NCI-H2227 treated with DMSO at 0.1 percent for 48 hours (cell line): ENCODE measurements around the gene SNCAIP.

Experiments
- DNase-seq: peaks from one replicate; lab custom pipeline; 2025; lab: John Stamatoyannopoulos, UW

Gene SNCAIP

GRCh38 chr5:122426301-122426700 is 114.3 kb downstream of the SNCAIP start:
- no peak for DNase-seq

GRCh38 chr5:122427621-122428020 is 115.6 kb downstream of the SNCAIP start:
- DNase-seq, result no peak

- DNase-seq, result peak; percentile 37
These were observed 117.7 kb downstream of the SNCAIP start for GRCh38 chr5:122429545-122430318.

- DNase-seq, result no peak
These were observed 118.2 kb downstream of the SNCAIP start for GRCh38 chr5:122430319-122430586.

GRCh38 chr5:122431298-122431697 is 119.3 kb downstream of the SNCAIP start:
- DNase-seq, result no peak

- DNase-seq, result peak; percentile 63
These were observed 122.4 kb downstream of the SNCAIP start for GRCh38 chr5:122434205-122434970.

- DNase-seq, result no peak
These were observed 123.2 kb downstream of the SNCAIP start for GRCh38 chr5:122435234-122435633.

- DNase-seq, result no peak
These were observed 123.7 kb downstream of the SNCAIP start for GRCh38 chr5:122435761-122436160.

- no peak for DNase-seq
These were observed 124.6 kb downstream of the SNCAIP start for GRCh38 chr5:122436615-122437014.

- no peak for DNase-seq
These were observed 127.6 kb downstream of the SNCAIP start for GRCh38 chr5:122439645-122440044.

GRCh38 chr5:122442938-122443337 is 130.9 kb downstream of the SNCAIP start:
- DNase-seq, result peak; percentile 7

GRCh38 chr5:122444411-122444810 is 132.4 kb downstream of the SNCAIP start:
- DNase-seq, result no peak

- DNase-seq, result no peak
These were observed 133.0 kb downstream of the SNCAIP start for GRCh38 chr5:122445070-122445469.

GRCh38 chr5:122447072-122447471 is 135.0 kb downstream of the SNCAIP start:
- DNase-seq, result no peak

GRCh38 chr5:122447879-122448278 is 135.8 kb downstream of the SNCAIP start:
- no peak for DNase-seq

GRCh38 chr5:122454541-122454940 is 142.5 kb downstream of the SNCAIP start:
- no peak for DNase-seq

- DNase-seq, result no peak
These were observed 143.9 kb downstream of the SNCAIP start for GRCh38 chr5:122455939-122456338.

GRCh38 chr5:122457178-122457826 is 145.3 kb downstream of the SNCAIP start:
- DNase-seq, result no peak

- DNase-seq, result no peak
These were observed 146.3 kb downstream of the SNCAIP start for GRCh38 chr5:122458278-122458872.

- DNase-seq, result no peak
These were observed 150.4 kb downstream of the SNCAIP start for GRCh38 chr5:122462486-122462885.

GRCh38 chr5:122463221-122463620 is 151.2 kb downstream of the SNCAIP start:
- no peak for DNase-seq

- no peak for DNase-seq
These were observed 152.2 kb downstream of the SNCAIP start for GRCh38 chr5:122464191-122464590.
